Stimulated activated CD4-positive, alpha-beta T cell treated with anti-CD3 and anti-CD28 coated beads, Interleukin-1b, Interleukin-23, amount 100 ng/mL, for 24 hours (primary cell): ENCODE measurements around the gene ATP1B3.
"Not testable (repeated sequence)": the region's sequence is repeated elsewhere in the genome, so short reads cannot be mapped to it uniquely, and the experiment has no call there.

Experiments used
- DNase-seq, 4 experiments: peaks; one replicate each; pipeline ENCODE4 v3.0.0-alpha.2; 2020; ENCODE audit warnings: low read depth in 4 of 4, low spot score in 1 of 4

ATP1B3 gene

GRCh38 chr3:141941093-141941492 is 64.7 kb downstream of the ATP1B3 start:
- DNase-seq: no peak

GRCh38 chr3:141942006-141942405 is 65.6 kb downstream of the ATP1B3 start:
- no peak for DNase-seq

- no peak for DNase-seq
Observed at GRCh38 chr3:141945726-141946485, 69.5 kb downstream of the ATP1B3 start.

GRCh38 chr3:141949399-141949798 is 73.0 kb downstream of the ATP1B3 start:
- DNase-seq: no peak

- no peak for DNase-seq
Observed at GRCh38 chr3:141949972-141950371, 73.5 kb downstream of the ATP1B3 start.

GRCh38 chr3:141950572-141951493 is 74.4 kb downstream of the ATP1B3 start:
- DNase-seq: no peak

- no peak for DNase-seq
Observed at GRCh38 chr3:141952611-141953010, 76.2 kb downstream of the ATP1B3 start.

GRCh38 chr3:141955175-141955574 is 78.7 kb downstream of the ATP1B3 start:
- no peak for DNase-seq

GRCh38 chr3:141959589-141960554 is 83.4 kb downstream of the ATP1B3 start:
- no peak for DNase-seq

- DNase-seq: no peak
Observed at GRCh38 chr3:141960731-141961130, 84.3 kb downstream of the ATP1B3 start.

GRCh38 chr3:141963301-141963700 is 86.9 kb downstream of the ATP1B3 start:
- DNase-seq: no peak

GRCh38 chr3:141965471-141965870 is 89.0 kb downstream of the ATP1B3 start:
- no peak for DNase-seq

GRCh38 chr3:141969711-141970110 is 93.3 kb downstream of the ATP1B3 start:
- no peak for DNase-seq

GRCh38 chr3:141971571-141971970 is 95.1 kb downstream of the ATP1B3 start:
- no peak for DNase-seq

GRCh38 chr3:141972399-141972798 is 96.0 kb downstream of the ATP1B3 start:
- DNase-seq: no peak

- DNase-seq: not testable (repeated sequence)
Observed at GRCh38 chr3:141974777-141975176, 98.3 kb downstream of the ATP1B3 start.
